H9 (cell line): ENCODE data around the gene ERICH6. TPM values are rescaled to one million over a fixed set of nuclear protein-coding genes. Genes with fewer than 3 reads are reported as not detected.

Experiments
- DNase-seq: peaks from one replicate; pipeline ENCODE4 v3.0.0-alpha.2; 2017
- H2AFZ ChIP-seq: one replicate; pipeline ENCODE4 v1.6.1; 2013; ENCODE audit warnings: mild to moderate bottlenecking, low read length, control low read depth, moderate library complexity
- H2AK5ac ChIP-seq: 2 replicates; pipeline ENCODE4 v1.6.1; 2013; ENCODE audit warnings: low read length, control low read depth, mixed read lengths; ENCODE audit not compliant: insufficient read length
- H2BK120ac ChIP-seq: one replicate; pipeline ENCODE4 v1.6.1; 2013; ENCODE audit warnings: low read depth, mild to moderate bottlenecking, low read length, control low read depth, inconsistent platforms; ENCODE audit not compliant: poor library complexity, severe bottlenecking
- H2BK12ac ChIP-seq: 2 replicates; pipeline ENCODE4 v1.6.1; 2013; ENCODE audit warnings: low read length, control low read depth, mixed read lengths, low read depth; ENCODE audit not compliant: insufficient read length
- H2BK15ac ChIP-seq: 2 replicates; pipeline ENCODE4 v1.6.1; 2013; ENCODE audit warnings: low read depth, low read length, control low read depth
- H2BK20ac ChIP-seq: one replicate; pipeline ENCODE4 v1.6.1; 2013; ENCODE audit warnings: low read depth, mild to moderate bottlenecking, low read length, control low read depth, inconsistent platforms; ENCODE audit not compliant: poor library complexity, severe bottlenecking
- H2BK5ac ChIP-seq: 2 replicates; pipeline ENCODE4 v1.6.1; 2013; ENCODE audit warnings: low read length, control low read depth, mixed read lengths; ENCODE audit not compliant: insufficient read length
- H3K14ac ChIP-seq: 2 replicates; pipeline ENCODE4 v1.6.1; 2013; ENCODE audit warnings: low read length, control low read depth; ENCODE audit not compliant: insufficient read depth
- H3K18ac ChIP-seq: 2 replicates; pipeline ENCODE4 v1.6.1; 2013; ENCODE audit warnings: low read depth, mild to moderate bottlenecking, mixed read lengths, low read length, control low read depth; ENCODE audit not compliant: insufficient read length
- H3K23ac ChIP-seq: 2 replicates; pipeline ENCODE4 v1.6.1; 2013; ENCODE audit warnings: low read length, control low read depth, mixed read lengths, low read depth; ENCODE audit not compliant: insufficient read length
- H3K23me2 ChIP-seq: 2 replicates; pipeline ENCODE4 v1.6.1; 2013; ENCODE audit warnings: low read depth, mild to moderate bottlenecking, mixed read lengths, low read length, control low read depth; ENCODE audit not compliant: insufficient read length, poor library complexity, severe bottlenecking
- H3K27ac ChIP-seq: 2 replicates; pipeline ENCODE4 v1.5.1; 2013; ENCODE audit warnings: low read length, control low read depth, mixed read lengths, low read depth; ENCODE audit not compliant: insufficient read length
- H3K27me3 ChIP-seq: 2 replicates; pipeline ENCODE4 v1.6.1; 2013; ENCODE audit warnings: low read length, control low read depth, inconsistent platforms; ENCODE audit not compliant: insufficient read depth
- H3K4ac ChIP-seq: 2 replicates; pipeline ENCODE4 v1.6.1; 2013; ENCODE audit warnings: low read depth, mild to moderate bottlenecking, control low read depth, inconsistent platforms, low read length, moderate library complexity
- H3K4me1 ChIP-seq: 2 replicates; pipeline ENCODE4 v1.6.1; 2013; ENCODE audit warnings: low read length, control low read depth, inconsistent platforms; ENCODE audit not compliant: insufficient read depth
- H3K4me2 ChIP-seq: 2 replicates; pipeline ENCODE4 v1.6.1; 2013; ENCODE audit warnings: low read length, control low read depth, mixed read lengths; ENCODE audit not compliant: insufficient read length, insufficient read depth
- H3K56ac ChIP-seq: 2 replicates; pipeline ENCODE4 v1.6.1; 2013; ENCODE audit warnings: low read depth, mild to moderate bottlenecking, mixed read lengths, low read length, control low read depth; ENCODE audit not compliant: insufficient read length
- H3K79me1 ChIP-seq: 2 replicates; pipeline ENCODE4 v1.6.1; 2013; ENCODE audit warnings: low read depth, mild to moderate bottlenecking, moderate library complexity, low read length, control low read depth, inconsistent platforms; ENCODE audit not compliant: insufficient read depth, poor library complexity, severe bottlenecking
- H3K79me2 ChIP-seq: 2 replicates; pipeline ENCODE4 v1.6.1; 2013; ENCODE audit warnings: low read length, control low read depth, inconsistent platforms; ENCODE audit not compliant: insufficient read depth
- H3K9ac ChIP-seq: 2 replicates; pipeline ENCODE4 v1.6.1; 2013; ENCODE audit warnings: low read length, control low read depth, mixed read lengths; ENCODE audit not compliant: insufficient read length; ENCODE audit errors: extremely low read depth
- H3K9me3 ChIP-seq: one replicate; pipeline ENCODE4 v1.6.1; 2013; ENCODE audit warnings: low read depth, low read length, inconsistent platforms; ENCODE audit not compliant: control insufficient read depth
- H3T11ph ChIP-seq: one replicate; pipeline ENCODE4 v1.6.1; 2013; ENCODE audit warnings: mild to moderate bottlenecking, low read length, control low read depth, inconsistent platforms
- H4K20me1 ChIP-seq: one replicate; pipeline ENCODE4 v1.6.1; 2013; ENCODE audit not compliant: control insufficient read depth, insufficient read length, insufficient read depth
- H4K5ac ChIP-seq: 2 replicates; pipeline ENCODE4 v1.6.1; 2013; ENCODE audit warnings: low read depth, mild to moderate bottlenecking, mixed read lengths, low read length, control low read depth; ENCODE audit not compliant: insufficient read length
- H4K8ac ChIP-seq: replicated peaks from 2 replicates; pipeline ENCODE4 v1.6.1; 2013; ENCODE audit warnings: low read length, control low read depth, mixed read lengths, low read depth; ENCODE audit not compliant: insufficient read length
- H4K91ac ChIP-seq: 2 replicates; pipeline ENCODE4 v1.6.1; 2013; ENCODE audit warnings: low read depth, mild to moderate bottlenecking, moderate library complexity, mixed read lengths, low read length, control low read depth; ENCODE audit not compliant: insufficient read length
- H3K27ac Mint-ChIP-seq, 3 experiments: 2 replicates in 2 of 3; 3 replicates in 1 of 3; pipeline ENCODE4 v1.8.0; 2020 to 2021; ENCODE audit warnings: mixed read lengths in 3 of 3, mild to moderate bottlenecking in 1 of 3, moderate library complexity in 1 of 3
- H3K27me3 Mint-ChIP-seq: 2 replicates; pipeline ENCODE4 v1.8.0; 2021; ENCODE audit warnings: low read depth, mild to moderate bottlenecking, moderate library complexity, mixed read lengths
- H3K36me3 Mint-ChIP-seq, 3 experiments: 2 replicates in 2 of 3; 3 replicates in 1 of 3; pipeline ENCODE4 v1.8.0; 2020 to 2021; ENCODE audit warnings: low read depth in 3 of 3, mixed read lengths in 3 of 3; ENCODE audit not compliant: insufficient read depth in 1 of 3
- H3K4me1 Mint-ChIP-seq, 2 experiments: 2 replicates each; pipeline ENCODE4 v1.8.0; 2020; ENCODE audit warnings: mixed read lengths in 2 of 2
- H3K4me3 Mint-ChIP-seq, 2 experiments: 2 replicates in 1 of 2; 3 replicates in 1 of 2; pipeline ENCODE4 v1.8.0; 2020 to 2021; ENCODE audit warnings: mild to moderate bottlenecking in 2 of 2, mixed read lengths in 2 of 2, moderate library complexity in 1 of 2
- H3K9me3 Mint-ChIP-seq, 2 experiments: 2 replicates in 1 of 2; 3 replicates in 1 of 2; pipeline ENCODE4 v1.8.0; 2020; ENCODE audit warnings: mild to moderate bottlenecking in 2 of 2, mixed read lengths in 2 of 2, moderate library complexity in 1 of 2
- WGBS: extraction: QIAGEN DNeasy Blood & Tissue Kit; methylation state at CpG from one replicate; pipeline ENCODE4 v1.1.7; 2013; ENCODE audit warnings: missing lambda C conversion rate, low lambda C conversion rate, mixed read lengths; ENCODE audit not compliant: insufficient read length; ENCODE audit errors: extremely low coverage; 5-methylcytosine and 5-hydroxymethylcytosine counted together
- total RNA-seq: library from RNA; stranded (reverse); gene quantifications from 2 replicates; pipeline ENCODE4 v1.2.1, GENCODE V29; 2021
- TF ChIP-seq, protein P1 (sequence below): fragments of 200-600 bp; sonication (generic); conservative IDR thresholded peaks from 3 replicates; pipeline ENCODE4 v1.8.0; 2021; ENCODE audit warnings: antibody characterized with exemption, mild to moderate bottlenecking

The ERICH6 gene
- total RNA-seq, 1 experiment from 2014 or later, result not detected

DNA sequence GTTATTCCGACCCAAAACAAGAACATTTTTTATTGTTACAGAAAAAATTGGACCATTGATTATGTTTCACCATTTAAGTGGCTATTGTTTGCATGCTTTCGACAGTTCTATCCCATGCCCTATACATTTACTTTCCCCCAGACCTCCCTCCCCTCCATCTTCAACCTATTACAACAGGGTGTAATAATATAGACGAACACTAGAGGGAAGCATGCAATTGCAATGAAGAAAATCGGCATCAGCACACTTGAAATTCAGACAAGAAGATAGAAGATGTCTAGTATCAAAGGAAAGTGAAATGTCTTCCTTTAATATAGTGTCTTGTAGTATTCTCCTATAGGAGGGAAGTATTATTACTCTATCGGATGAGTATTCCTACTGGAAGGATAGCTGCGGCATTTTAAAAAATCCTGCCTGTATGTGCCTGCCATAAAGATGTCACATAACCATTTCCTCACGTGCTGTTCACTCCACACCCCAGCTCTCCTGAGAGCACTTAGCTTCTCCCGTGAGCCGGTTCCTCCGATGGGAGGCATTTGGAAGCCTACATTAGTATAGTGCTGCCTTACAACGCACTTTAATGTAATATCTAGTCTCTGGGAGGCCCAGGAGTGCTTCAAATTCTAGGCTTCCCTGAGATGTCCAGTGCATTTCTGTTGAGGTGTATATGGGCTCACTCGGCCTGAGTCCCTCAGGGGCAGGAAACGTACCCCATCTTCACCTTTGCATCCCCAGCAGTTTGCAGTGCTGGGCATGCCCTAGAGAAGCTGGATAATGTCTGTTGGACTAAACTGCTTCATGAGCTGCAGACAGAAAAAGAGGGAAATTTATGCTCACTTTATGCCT lies 17.8 kb upstream of the ERICH6 start:
- Histone ChIP-seq H2BK20ac (no peak overlapping the region), H3T11ph (no peak overlapping the region), H3K27ac (no peak overlapping the region), H3K27me3 (no peaks in the 10 kb centered on the region), H3K79me1 (no peaks in the 10 kb centered on the region), H3K4me1 (no peaks in the 10 kb centered on the region), H2BK15ac (no peak overlapping the region), H4K5ac (no peak overlapping the region), H3K14ac (no peak overlapping the region), H3K23ac (no peak overlapping the region), H4K20me1 (no peaks in the 10 kb centered on the region), H4K91ac (no peak overlapping the region), H4K8ac (no peak overlapping the region), H3K56ac (no peak overlapping the region), H3K9ac (no peak overlapping the region), H3K23me2 (no peaks in the 10 kb centered on the region), H3K18ac (no peak overlapping the region), H3K9me3 (no peaks in the 10 kb centered on the region), H3K79me2 (no peaks in the 10 kb centered on the region), H2BK120ac (no peak overlapping the region), H2BK5ac (no peak overlapping the region), H2AK5ac (no peak overlapping the region), H2AFZ (no peak overlapping the region), H2BK12ac (no peak overlapping the region), H3K4ac (no peak overlapping the region), H3K4me2 (no peak overlapping the region)
- no peak overlapping the region for H3K4me3 Mint-ChIP-seq
- DNase-seq, result no peak
- WGBS, result no CpG with 5 or more reads among the region's 13 CpGs
- H3K9me3 Mint-ChIP-seq, result peaks cover 0 to 6% of the 10 kb centered on the region in 2 experiments; a peak in 1 of 5 replicates
- H3K27ac Mint-ChIP-seq, result no peak overlapping the region; a peak in 1 of 7 replicates
- no peaks in the 10 kb centered on the region for H3K27me3 Mint-ChIP-seq
- H3K4me1 Mint-ChIP-seq, result no peaks in the 10 kb centered on the region
- peaks cover 0 to 4% (median 0%) of the 10 kb centered on the region in 3 experiments; a peak in 2 of 7 replicates for H3K36me3 Mint-ChIP-seq
- TF ChIP-seq, protein P1, sequence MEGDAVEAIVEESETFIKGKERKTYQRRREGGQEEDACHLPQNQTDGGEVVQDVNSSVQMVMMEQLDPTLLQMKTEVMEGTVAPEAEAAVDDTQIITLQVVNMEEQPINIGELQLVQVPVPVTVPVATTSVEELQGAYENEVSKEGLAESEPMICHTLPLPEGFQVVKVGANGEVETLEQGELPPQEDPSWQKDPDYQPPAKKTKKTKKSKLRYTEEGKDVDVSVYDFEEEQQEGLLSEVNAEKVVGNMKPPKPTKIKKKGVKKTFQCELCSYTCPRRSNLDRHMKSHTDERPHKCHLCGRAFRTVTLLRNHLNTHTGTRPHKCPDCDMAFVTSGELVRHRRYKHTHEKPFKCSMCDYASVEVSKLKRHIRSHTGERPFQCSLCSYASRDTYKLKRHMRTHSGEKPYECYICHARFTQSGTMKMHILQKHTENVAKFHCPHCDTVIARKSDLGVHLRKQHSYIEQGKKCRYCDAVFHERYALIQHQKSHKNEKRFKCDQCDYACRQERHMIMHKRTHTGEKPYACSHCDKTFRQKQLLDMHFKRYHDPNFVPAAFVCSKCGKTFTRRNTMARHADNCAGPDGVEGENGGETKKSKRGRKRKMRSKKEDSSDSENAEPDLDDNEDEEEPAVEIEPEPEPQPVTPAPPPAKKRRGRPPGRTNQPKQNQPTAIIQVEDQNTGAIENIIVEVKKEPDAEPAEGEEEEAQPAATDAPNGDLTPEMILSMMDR, result peak; percentile 85
